Ovary (tissue), 3 donors: ENCODE results near the gene OR51B5.

ENCODE experiments used
- CTCF ChIP-seq, 3 donors: fragments of 450-650 bp in 2 of 3; fragments of 200-600 bp in 1 of 3; IDR thresholded peaks; one replicate each; pipeline versions ENCODE4 v1.5.1 to v1.8.0; 2016 to 2022; ENCODE audit warnings: antibody characterized with exemption in 3 of 3, mild to moderate bottlenecking in 1 of 3
- EP300 ChIP-seq: sonication (generic); formaldehyde crosslinking; IDR thresholded peaks from one replicate; pipeline ENCODE4 v1.6.1; 2017; ENCODE audit warnings: antibody characterized with exemption
- POLR2A ChIP-seq: fragments of 450-650 bp; IDR thresholded peaks from one replicate; pipeline ENCODE4 v1.6.1; 2017; ENCODE audit warnings: antibody characterized with exemption, mild to moderate bottlenecking, moderate library complexity
- donor health status: DM: no; HTN: no; CAD: no.

- TF ChIP-seq CTCF (IDR thresholded peaks at IDR 0.05) = no peak
- TF ChIP-seq EP300 = no peak
- no peak for TF ChIP-seq POLR2A
Measured at GRCh38 chr11:5351208-5351607, 7.9 kb upstream of the OR51B5 start, which contains the start of gene OR51B6.
